GM12865 (cell line): ENCODE results near the gene SIRPG.

Source experiments
- DNase-seq: peaks from one replicate; pipeline ENCODE4 v3.0.0; 2010; ENCODE audit warnings: low read depth
- H3K4me3 ChIP-seq: 2 replicates; pipeline ENCODE4 v1.5.1; 2011; ENCODE audit warnings: mild to moderate bottlenecking, low read depth, low read length, control low read depth
- TF ChIP-seq, protein P1 (sequence below): IDR thresholded peaks from 2 replicates; pipeline ENCODE4 v1.5.1; 2011; ENCODE audit warnings: low read length, control low read depth, low read depth, inconsistent platforms; ENCODE audit not compliant: insufficient read depth; ENCODE audit errors: missing control alignments

The SIRPG gene

DNA sequence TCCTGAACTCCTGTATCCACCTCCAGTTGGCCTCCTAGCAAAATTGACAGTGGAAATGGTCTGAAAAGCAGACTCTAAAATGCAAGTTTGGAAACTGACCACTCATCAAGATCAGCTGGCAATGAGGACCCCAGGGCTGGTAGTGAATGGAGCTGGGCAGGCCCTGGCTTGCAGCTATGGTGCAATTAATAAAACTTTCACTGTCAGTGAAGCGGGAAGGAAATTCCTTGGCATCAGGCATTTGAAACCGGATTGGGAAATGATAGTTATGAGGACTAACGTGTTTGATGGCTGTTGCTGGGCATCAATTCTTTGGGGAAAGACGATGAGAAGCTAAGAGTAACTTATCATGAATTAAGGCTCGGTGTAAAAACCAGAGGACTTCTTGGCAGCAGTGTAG, 56.8 kb downstream of the SIRPG start:
- no peak for DNase-seq
- TF ChIP-seq, protein P1, sequence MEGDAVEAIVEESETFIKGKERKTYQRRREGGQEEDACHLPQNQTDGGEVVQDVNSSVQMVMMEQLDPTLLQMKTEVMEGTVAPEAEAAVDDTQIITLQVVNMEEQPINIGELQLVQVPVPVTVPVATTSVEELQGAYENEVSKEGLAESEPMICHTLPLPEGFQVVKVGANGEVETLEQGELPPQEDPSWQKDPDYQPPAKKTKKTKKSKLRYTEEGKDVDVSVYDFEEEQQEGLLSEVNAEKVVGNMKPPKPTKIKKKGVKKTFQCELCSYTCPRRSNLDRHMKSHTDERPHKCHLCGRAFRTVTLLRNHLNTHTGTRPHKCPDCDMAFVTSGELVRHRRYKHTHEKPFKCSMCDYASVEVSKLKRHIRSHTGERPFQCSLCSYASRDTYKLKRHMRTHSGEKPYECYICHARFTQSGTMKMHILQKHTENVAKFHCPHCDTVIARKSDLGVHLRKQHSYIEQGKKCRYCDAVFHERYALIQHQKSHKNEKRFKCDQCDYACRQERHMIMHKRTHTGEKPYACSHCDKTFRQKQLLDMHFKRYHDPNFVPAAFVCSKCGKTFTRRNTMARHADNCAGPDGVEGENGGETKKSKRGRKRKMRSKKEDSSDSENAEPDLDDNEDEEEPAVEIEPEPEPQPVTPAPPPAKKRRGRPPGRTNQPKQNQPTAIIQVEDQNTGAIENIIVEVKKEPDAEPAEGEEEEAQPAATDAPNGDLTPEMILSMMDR = no peak
- H3K4me3 ChIP-seq = no peak overlapping the region

DNA sequence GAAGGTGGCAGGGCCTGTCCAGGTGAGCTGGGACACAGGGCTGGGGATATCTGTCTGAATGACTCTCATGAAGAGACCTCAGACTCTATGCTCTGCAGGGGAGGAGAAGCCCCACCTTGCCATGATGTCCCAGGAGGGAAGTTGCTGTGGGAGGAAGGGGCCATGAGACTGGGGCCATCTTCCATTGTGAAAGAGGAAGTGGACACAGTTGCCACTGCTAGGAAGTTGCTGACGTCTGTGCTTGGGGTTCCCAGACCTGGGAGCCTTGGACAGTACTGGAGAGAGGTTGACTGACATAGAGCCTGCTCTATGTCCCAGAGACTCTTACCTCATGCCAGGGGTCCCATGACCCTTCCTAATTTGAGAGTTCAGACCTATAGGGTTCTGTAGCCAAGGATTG, 62.2 kb downstream of the SIRPG start:
- TF ChIP-seq, protein P1 = no peak
- no peak for DNase-seq
- no peak overlapping the region for H3K4me3 ChIP-seq

DNA sequence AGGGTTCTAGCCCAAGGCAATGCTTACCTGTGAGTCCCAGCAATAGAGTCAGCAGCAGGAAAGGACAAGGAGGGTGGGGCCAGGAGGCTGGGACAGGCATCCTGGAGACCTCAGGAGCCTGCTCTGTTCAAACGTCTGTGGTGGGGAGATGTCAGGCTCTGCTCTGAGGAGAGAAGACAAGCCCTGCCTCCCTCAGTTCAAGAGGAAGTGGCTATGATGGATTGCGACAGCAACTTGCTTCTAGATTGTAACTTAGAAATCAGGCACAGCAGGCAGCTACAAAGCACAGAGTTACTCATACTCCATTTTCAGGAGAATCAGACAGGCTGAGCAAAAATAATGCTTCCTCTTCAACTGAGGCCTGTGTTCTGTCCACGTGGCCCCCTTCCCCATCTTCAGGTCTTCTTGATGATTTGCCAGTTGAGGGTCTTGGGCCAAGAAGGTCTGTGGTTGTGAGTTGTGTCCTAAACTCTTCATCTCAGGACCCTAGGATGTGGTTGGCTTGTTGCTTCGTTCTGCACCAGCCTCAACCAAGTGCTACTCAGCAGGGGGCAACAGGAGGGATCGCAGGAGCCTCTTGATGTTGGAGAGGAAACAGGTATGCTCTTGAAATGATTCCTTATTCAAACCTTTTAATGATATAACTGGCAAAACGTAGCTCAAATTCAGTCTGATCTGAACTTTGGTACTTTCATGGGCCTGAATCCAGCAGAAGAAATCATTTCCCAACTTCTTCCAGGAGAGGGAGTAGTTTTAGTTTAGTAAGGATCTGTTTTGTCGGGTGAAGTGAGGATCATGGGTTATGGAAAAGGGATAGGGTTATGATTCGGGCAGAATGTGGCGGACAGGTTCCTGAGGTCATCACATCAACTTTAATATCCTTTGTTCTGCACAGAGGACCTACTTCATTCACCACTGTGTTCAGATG, 68.8 kb downstream of the SIRPG start:
- DNase-seq = no peak
- TF ChIP-seq, protein P1 = no peak
- no peak overlapping the region for H3K4me3 ChIP-seq

DNA sequence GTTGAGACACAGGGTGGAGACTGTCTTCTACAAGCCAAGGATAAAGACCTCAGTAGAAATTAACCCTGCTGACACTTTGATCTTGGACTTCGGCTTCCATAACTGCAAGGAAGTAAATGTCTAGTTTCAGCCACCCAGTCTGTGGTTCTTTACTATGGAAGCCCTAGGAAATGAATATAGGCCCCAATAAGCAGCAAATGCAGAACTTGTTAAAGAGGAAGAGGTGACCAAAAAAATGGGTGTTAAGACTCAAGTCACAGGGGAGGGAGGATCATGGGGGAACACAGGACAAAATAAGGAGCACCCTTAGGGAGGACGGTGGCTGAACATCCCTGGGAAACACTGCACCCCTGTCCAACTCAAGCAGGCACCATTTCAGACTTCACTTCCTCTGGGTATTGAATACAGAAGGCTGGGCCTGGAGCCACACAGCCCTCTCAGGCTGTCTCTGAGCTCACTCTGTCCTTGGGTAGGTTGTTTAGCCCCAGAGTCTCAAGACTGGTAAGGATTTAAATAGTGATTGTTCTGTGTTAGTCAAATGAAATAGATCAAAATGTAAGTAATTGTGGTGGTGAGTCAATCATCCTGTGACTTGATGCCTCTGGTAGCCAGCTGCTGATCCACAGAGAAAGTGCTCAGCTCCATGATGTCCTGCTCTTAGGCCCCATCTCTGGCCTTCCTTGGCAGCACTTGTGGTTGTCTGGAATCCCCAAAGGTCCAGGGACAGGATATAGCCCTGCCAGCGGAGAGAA, 69.6 kb downstream of the SIRPG start:
- no peak for DNase-seq
- H3K4me3 ChIP-seq = no peak overlapping the region
- TF ChIP-seq, protein P1 = no peak

DNA sequence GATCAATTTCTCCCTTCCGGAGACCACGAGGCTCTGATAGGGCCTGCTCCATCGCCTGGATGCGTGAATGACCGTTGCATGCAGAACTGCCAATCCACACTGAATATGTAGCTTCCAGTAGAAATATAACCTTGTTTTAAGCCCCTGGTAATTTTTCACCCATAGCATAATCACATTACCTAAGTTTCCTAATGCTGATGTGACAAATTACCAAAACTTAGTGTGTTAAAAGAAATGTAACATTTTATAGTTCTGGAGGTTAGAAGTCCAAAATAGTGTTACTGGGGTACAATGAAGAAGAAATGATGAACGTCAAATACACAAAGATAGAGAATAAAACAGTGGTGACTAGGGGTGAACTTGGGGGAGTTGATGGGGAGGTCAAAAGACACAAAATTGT, 78.1 kb downstream of the SIRPG start:
- no peak overlapping the region for H3K4me3 ChIP-seq
- no peak for DNase-seq
- TF ChIP-seq, protein P1 = no peak
